ENCODE data around the gene NOM1.

Gene NOM1

DNA sequence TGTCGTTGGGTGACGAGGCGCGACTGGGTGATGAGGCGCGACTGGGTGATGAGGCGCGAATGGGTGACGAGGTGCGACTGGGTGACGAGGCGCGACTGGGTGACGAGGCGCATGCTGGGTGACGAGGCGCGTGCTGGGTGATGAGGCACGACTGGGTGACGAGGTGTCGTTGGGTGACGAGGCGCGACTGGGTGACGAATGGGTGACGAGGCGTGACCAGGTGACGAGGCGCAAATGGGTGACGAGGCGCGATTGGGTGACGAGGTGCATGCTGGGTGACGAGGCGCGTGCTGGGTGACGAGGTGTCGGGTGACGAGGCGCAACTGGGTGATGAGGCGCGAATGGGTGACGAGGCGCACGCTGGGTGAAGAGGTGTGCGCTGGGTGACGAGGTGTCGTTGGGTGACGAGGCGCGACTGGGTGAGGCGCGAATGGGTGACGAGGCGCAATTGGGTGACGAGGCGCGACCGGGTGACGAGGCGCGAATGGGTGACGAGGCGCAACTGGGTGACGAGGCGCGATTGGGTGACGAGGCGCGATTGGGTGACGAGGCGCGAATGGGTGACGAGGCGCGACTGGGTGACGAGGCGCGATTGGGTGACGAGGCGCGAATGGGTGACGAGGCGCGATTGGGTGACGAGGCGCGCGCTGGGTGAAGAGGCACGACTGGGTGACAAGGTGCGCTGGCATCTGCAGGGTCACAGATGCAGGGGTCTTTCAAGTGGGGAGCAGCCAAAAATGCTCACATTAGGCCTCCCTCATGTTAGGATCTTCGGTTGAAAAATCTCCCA is 7.9 kb upstream of the NOM1 start:
- DNase-seq (ENCODE audit: low read depth) = no peak

DNA sequence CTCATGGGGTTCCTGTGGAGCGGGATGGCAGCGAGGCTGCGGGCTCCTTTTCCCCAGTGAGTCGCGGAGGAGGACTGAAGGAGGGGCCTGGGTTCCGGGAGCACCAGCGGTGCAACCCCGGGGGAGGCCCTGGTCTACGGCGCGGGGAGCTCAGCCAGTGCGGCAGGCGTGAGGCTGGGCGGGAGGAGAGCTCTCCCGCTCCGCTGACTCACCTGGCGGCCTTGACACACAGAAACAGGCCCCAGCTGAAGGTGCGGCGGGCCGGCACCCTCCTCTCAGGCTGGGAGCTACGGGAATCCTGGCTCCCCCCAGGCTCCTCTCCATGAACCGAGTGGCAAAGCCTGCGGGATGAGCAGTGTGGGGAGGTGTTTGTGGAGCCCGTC is 6.8 kb upstream of the NOM1 start:
- DNase-seq (ENCODE audit: low read depth) = no peak

DNA sequence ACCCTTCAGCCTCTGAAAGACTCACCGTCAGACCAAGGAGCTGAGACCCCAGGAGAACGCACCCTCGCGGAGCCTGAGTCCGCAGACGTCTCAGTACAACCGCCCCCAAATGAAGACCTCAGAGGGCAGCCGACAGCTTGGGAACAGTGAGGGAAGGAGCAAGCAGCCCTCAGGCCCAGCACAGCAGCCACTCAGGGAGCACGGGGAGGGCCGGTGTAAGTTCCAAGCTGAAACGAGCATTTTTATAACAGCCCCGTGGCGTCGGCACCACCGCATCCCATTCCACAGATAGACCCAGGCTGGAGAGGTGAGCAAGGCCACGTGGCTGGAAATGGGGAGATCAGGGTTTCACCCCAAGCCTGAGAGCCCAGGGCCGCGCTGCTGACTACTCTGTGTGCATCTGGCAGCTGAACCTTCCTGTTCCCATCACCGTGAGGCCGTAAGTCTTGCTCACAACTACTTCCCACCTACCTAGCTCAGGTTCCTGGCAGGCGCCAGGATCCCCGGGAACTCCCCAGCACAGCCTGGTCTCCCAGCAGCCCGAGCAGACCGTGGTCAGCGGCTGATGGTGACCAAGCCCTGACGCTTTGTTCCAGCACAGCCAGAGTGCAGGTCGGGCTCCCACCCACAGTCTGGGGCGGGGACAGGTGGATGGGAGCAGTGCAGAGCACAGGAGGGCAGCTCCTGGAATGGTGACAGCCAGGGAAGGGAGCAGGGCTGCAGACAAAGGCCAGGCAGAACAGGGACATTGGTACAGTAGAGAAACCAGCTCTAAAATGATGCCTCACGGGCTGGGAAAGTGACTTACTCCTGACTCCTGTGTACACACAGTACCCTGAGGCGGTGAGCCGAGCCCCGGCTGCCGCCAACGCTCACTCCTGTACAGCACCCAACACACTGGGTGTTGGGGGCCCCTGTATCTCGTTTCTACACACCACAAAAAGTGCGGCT is 6.1 kb upstream of the NOM1 start:
- no peak for DNase-seq (ENCODE audit: low read depth)

DNA sequence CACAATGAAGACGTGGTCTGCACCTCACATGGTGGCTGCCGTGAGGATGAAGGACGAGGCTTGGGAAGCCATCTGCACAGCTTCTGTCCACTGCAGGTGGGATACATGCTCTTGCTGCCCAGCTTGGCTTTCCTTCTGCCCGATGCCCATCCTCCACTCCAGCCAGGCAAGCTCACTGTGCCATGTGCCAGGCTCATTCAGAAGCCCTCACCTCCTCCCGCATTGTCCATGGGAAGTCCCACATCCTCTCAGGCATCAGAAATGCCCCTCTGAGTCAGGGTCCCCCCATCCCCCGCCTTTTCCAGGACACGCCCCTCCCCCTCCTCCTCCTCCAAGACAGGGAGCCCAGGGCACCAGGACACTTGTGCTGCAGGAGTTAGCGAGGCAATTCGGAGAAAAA is 4.6 kb upstream of the NOM1 start:
- no peak for DNase-seq (ENCODE audit: low read depth)

DNA sequence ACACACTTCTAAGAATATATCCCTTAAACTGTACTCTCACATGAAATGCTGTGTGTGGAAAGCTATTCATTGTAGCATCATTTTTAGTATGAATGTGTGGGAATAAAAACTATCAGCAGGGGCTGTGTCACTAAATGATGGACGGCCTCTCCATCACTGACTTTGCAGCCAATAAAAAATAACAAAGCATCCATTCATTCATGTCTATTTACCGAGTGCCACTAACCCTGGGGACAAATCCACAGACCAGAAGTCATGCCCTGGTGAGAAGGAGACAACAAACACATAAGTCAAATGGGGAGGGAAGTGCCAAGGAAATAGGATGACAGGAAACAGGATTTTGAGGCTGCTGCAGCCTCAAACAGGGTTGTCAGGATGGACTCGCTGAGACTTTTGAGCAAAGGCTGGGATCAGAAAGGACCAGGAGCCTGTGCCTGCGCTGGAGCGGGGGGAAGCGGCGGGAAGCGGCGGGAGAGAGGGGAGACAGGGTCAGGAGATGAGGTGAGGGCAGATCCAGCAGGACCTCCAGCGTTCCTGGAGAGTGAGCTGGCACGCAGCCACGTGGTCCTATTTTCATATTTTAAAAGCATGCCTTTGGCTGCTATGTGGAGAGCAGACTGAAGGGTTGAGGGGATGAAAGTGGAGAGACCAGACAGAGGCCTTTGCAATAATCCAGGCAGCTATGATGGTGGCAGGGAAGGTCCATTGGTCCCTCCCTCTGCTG is 2.2 kb upstream of the NOM1 start:
- DNase-seq (ENCODE audit: low read depth) = peak; percentile 17

DNA sequence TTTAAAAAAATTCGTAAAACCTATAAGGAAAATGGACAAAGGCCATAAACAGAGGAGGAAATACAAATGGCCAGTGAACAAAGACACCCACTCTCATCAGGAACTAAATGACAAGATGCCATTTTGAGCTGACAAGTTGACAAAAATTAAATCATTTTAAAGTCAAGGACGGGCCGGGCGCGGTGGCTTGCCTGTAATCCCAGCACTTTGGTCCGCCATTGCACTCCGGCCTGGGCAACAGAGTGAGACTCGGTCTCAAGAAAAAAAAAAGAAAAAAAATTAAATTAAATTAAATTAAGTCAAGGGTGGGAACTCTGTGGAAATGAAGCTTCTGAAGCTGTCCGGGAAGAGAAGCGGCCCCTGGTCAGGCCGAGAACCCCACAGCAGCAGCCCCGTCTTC is 1.2 kb upstream of the NOM1 start:
- no peak for DNase-seq (ENCODE audit: low read depth)

DNA sequence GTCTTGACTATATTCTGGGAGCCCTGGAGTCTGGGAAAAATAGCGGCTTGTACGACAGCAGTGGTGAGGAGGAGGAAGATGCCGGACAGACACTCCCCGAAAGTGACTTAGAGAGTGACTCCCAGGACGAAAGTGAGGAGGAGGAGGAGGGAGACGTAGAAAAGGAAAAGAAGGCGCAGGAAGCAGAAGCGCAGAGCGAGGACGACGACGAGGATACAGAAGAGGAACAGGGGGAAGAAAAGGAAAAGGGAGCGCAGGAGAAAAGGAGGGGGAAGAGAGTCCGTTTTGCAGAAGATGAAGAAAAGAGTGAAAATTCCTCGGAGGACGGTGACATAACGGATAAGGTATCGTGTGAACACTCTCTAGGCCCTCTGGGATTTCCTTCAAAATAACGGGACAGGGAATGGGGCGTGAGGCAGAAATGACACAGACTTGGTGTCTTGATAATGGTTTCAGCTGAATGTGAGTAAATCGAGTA is 908 bp downstream of the NOM1 start:
- DNase-seq (ENCODE audit: low read depth) = peak; percentile 50

DNA sequence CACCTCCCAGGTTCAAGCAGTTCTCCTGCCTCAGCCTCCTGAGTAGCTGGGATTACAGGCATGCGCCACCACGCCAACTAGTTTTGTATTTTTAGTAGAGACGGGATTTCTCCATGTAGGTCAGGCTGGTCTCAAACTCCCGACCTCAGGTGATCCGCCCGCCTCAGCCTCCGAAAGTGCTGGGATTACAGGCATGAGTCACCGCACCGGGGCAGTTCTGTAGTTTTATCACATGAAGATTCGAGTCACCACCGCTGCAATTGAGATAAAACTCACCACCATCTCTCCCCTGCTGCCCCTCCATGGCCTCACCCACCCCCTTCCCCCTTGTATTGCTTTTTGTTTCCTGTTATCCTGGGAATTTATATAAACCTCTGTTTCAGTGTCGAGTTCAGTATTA is 3.7 kb downstream of the NOM1 start:
- DNase-seq (ENCODE audit: low read depth) = peak; percentile 29

DNA sequence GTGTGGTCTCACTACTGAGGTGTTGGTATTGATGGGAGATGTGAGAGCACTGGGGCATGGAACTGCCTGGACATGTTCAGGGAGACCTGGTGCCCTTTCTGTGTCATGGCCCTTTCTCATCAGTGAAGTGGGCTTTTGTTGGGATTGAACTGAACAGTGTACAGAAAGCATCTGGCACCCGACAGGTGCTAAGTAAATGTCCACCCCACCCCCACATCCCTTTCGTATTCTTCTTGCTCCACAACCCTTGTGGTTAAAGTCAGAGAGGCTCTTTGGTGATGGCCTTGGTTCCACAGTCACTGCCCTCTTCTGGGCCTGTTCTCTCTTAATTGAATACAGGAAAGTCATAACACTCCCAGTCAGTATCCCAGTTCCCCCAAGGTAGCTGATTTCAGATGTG is 5.4 kb downstream of the NOM1 start:
- no peak for DNase-seq (ENCODE audit: low read depth)

DNA sequence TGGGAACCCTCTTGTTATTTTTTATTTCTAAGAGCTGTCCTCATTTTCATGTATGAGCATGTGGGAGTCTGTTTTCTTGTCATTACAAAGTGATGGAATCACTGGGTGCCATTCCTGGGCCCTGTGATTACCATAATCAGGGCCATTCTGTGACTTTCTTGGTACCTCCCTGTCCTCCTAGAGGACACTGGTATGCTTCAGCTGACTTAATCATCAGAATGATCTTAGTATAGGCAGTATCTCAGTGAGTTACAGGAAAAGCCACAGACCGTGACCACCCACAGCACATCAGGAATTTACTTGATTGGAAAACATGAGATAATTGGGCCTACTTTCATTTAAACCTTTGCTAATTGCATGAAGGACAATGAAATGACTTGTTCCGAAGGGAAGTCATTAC is 7.2 kb downstream of the NOM1 start:
- DNase-seq (ENCODE audit: low read depth) = no peak

DNA sequence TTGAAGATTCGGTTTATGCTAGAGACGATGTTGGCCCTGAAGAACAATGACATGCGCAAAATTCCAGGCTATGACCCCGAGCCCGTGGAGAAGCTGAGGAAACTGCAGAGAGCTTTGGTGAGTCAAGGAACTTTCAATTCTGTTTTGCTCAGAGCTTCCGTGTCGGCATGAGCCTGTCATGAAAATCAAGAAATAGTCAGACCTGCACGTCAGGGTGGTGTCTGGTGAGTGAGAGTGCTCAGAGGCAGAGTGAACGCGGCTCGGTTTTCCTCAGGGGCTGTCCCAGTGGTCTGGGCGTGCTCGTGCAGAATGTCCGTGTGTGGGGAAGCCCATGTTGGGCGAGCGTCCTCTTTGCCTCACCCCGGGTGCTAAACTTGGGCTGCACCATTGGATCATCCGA is 12.6 kb downstream of the NOM1 start:
- DNase-seq (ENCODE audit: low read depth) = no peak

DNA sequence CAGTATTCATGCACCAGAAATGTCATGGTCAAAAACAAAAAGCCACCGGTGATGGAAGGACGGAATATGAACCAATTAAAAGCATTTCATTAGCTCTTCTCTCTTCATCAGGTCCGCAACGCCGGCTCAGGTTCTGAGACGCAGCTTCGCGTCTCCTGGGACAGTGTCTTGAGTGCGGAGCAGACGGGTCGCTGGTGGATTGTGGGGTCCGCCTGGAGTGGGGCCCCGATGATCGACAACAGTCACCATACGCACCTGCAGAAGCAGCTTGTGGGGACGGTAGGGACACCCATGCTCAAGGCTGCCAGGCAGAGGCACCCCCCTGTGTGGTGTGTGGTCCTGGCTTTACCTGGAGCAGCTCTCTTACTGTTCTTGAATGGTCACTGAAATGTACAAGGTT is 13.4 kb downstream of the NOM1 start:
- no peak for DNase-seq (ENCODE audit: low read depth)

DNA sequence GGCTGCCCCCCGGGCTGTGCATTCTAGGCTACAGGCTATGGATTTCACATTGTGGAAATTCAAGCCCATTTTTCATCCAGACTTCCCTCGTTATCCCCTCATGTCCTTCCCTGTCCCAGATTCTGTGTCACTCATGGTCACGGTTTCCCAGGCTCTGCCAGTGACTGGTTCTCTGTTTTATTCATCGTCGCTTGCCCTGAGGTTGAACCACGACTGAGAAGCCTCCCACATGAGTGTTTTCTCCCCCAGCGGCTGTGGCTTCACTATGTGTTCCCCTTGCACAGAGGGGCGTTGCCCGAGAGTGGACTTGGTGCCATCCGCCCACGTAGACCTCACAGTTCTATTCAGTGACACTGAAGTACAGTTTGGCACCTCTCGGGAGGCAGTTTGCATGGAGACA is 14.0 kb downstream of the NOM1 start:
- DNase-seq (ENCODE audit: low read depth) = no peak

DNA sequence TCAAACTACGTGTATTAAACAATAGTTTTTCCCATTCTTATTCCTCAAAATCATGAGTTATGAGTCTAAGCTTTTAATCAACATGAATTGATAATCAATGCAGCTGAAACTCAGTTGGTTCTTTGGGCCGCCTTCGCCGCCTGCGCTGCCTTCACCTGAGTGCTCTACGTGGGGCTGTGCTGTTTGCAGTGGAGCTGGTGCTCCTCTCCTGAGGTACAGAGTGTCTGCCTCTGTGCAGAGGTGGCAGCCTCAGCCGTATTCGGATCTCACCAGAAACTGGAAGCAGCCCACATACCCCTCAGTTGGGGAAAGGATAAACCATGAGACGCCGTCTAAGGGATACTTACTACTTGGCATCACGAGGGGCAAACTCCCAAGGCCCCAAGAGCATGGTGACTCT is 15.5 kb downstream of the NOM1 start:
- DNase-seq (ENCODE audit: low read depth) = no peak

DNA sequence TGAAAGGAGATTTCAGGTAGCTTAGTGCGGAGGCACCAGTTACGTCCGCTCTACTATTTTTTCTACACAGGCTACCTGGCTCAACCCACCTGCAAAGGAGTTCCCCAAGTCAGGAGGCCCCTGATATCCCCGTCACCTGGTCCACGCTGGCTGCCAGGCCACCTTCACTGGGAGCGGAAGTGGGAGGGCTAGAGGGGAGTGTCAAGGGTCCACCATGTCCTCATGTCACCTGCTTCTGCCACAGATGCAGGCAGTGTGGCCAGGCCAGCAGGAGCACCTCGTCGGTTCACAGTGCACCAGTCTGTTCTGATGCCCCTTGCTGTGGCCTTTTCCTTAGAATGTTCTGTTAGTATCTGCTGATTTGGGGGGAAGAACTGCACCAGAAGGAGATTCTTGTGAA is 16.9 kb downstream of the NOM1 start:
- no peak for DNase-seq (ENCODE audit: low read depth)

DNA sequence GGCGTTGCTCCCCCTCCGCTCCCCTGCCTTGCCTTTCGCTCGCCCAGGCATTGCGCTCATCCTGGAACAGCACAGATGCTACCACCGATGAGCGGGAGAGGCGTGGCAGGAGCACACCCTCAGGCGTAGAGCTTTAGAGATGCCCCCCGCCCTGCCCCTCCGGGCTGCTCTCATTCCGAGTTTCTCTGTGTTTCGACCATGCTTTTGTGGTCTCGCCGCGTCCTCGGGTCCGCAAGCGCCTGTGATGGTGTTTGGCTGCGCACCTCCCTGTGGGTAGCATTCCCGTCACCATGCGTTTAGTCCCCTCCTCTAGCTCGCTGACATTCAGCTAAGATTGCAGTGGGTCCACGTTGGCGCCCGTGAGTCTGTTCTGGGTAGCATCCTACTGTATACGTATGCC is 18.7 kb downstream of the NOM1 start:
- no peak for DNase-seq (ENCODE audit: low read depth)

DNA sequence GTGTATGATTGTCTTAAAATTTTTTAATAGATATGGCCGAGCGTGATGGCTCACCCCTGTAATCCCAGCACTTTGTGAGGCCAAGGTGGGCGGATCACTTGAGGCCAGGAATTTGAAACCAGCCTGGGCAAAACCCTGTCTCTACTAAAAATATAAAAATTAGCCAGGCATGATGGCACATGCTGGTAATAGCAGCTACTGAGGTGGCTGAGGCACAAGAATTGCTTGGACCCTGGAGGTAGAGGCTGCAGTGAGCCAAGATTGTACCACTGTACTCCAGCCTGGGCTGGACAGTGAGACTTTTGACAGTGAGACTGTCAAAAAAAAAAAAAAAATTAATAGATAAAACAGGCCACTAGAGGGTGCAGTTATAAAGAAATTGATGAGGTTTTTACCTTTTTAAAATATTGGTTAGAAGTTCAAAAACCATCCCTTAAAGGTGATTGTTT is 20.5 kb downstream of the NOM1 start:
- peak; percentile 51 for DNase-seq (ENCODE audit: low read depth)

DNA sequence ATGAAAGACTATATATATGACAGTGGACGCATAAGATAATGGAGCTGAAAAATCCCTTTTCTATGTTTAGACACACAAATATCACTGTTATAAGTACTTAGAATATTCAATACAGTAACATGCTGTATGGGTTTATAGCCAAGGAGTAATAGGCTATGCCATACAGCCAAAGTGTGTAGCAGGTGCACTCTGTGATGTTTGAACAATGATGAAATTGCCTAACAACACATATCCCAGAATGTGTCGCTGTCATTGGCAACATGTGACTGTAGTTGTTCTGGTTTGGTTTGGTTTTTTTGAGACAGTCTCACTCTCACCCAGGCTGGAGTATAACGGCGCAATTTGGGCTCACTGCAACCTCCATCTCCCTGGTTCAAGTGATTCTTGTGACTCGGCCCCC is 26.1 kb downstream of the NOM1 start:
- no peak for DNase-seq (ENCODE audit: low read depth)

DNA sequence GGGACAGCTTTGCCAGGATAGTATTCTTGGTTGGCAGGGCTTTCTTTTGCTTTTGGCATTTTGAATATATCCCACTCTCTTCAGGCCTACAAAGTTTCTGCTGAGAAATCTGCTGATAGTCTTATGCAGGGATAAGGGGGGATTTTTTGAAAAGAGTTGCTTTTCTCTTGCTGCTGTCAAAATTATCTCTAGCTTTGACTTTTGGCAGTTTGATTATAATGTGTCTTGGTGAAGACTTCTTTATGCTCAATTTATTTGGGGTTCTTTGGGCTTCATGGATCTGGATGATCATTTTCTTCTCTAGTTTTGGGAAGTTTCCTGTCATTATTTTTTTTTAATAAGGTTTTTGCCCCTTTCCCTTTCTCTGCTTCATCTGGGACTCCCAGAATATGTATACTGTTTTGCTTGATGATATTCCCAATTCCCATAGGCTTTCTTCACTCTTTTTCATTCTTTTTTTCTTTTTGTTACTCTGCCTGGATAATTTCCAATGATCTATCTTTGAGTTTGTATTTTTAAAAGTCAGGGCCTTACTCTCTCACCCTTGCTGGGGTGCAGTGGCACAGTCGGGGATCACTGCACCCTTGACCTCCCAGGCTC is 29.6 kb downstream of the NOM1 start:
- DNase-seq (ENCODE audit: low read depth) = no peak

DNA sequence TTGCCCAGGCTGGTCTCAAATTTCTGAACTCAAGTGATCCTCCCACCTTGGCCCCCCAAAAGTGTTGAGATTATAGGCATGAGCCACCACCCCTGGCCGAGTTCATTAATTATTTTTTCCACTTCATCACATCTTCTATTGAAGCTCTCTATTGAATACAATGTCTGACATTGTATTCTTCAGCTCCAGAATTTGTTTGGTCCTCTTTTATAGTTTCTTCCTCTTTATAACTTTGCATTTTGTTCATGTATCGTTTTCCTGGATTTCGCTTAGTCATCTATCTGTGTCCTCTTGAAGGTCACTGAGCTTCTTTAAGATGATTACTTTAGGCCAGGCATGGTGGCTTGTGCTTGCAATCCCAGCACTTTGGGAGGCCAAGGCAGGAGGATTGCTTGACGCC is 30.2 kb downstream of the NOM1 start:
- no peak for DNase-seq (ENCODE audit: low read depth)

DNA sequence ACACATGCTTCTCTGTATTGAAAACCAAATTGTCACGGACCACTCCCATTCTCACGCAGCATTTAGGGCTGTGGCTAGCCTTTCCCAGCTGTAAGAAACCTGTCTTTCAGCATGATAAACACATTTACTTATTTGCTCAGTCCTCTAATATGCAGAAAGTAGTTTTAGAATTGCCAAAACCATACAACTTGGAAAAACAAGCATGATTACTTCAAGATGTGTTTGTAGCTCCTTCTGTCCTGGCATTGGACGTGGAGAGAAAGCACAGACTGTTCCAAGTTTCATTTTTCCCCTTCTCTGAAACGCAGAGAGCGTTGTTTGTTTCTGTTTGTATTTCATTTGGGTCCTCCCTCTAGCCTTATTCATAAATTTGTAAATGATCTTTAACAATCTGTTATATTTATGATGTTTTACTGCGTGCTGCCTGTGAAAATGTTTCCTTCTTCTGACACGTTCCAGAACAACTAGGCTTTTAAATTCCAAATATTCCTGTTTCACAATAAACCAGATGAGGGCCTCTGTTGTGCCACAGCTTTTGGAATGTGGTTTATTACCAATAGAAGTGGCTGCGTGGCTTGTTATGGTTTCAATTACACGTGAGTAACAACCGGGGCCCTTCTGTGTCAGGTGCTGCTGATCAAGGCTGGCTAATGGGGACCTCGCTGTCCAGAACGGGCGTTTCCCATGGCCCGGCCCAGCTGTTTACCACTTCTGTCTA is 34.8 kb downstream of the NOM1 start:
- peak; percentile 35 for DNase-seq (ENCODE audit: low read depth)

Measured in ELR (cell line).